Liver (tissue), 9 donors: ENCODE measurements around the gene PSMB8. TPM values are rescaled to one million over a fixed set of nuclear protein-coding genes. Genes with fewer than 3 reads are reported as not detected.

Source experiments
- DNase-seq: peaks from one replicate; pipeline ENCODE4 v3.0.0-alpha.2; 2017; ENCODE audit warnings: low spot score
- H3K27ac ChIP-seq, 2 donors: one replicate each; pipeline ENCODE4 v1.7.0; 2013; ENCODE audit warnings: inconsistent platforms in 2 of 2, low read length in 2 of 2, control low read depth in 1 of 2, low read depth in 1 of 2, mild to moderate bottlenecking in 1 of 2
- H3K27me3 ChIP-seq, 4 donors: one replicate each; pipeline versions ENCODE4 v1.6.1 to v1.7.0; 2013; ENCODE audit warnings: low read length in 3 of 4, inconsistent platforms in 1 of 4, mild to moderate bottlenecking in 1 of 4, moderate library complexity in 1 of 4; ENCODE audit not compliant: control insufficient read depth in 4 of 4, insufficient read depth in 4 of 4
- H3K36me3 ChIP-seq, 4 donors: one replicate each; pipeline versions ENCODE4 v1.6.1 to v1.7.0; 2013; ENCODE audit warnings: low read length in 3 of 4, mild to moderate bottlenecking in 3 of 4, low read depth in 1 of 4, moderate library complexity in 1 of 4; ENCODE audit not compliant: control insufficient read depth in 4 of 4, insufficient read depth in 3 of 4
- H3K4me1 ChIP-seq, 4 donors: one replicate each; pipeline versions ENCODE4 v1.6.1 to v1.7.0; 2013; ENCODE audit warnings: low read length in 3 of 4, mild to moderate bottlenecking in 3 of 4, moderate library complexity in 1 of 4; ENCODE audit not compliant: control insufficient read depth in 4 of 4, insufficient read depth in 4 of 4
- H3K4me3 ChIP-seq, 3 donors: one replicate each; pipeline versions ENCODE4 v1.6.1 to v1.7.0; 2013; ENCODE audit warnings: low read length in 3 of 3, control low read depth in 1 of 3, low read depth in 1 of 3, mild to moderate bottlenecking in 1 of 3
- H3K9ac ChIP-seq, 2 donors: one replicate each; pipeline ENCODE4 v1.7.0; 2013; ENCODE audit warnings: low read length in 2 of 2, mild to moderate bottlenecking in 2 of 2, moderate library complexity in 2 of 2, control low read depth in 1 of 2, low read depth in 1 of 2
- H3K9me3 ChIP-seq, 4 donors: one replicate each; pipeline versions ENCODE4 v1.6.1 to v1.7.0; 2013; ENCODE audit warnings: low read length in 3 of 4; ENCODE audit not compliant: control insufficient read depth in 4 of 4
- CTCF ChIP-seq: fragments of 150-350 bp; IDR thresholded peaks from 2 replicates; pipeline ENCODE4 v1.5.1; 2017; ENCODE audit warnings: improper control_type of control experiment, low read depth, low read length; ENCODE audit not compliant: missing input control
- EGR1 ChIP-seq, 2 donors: IDR thresholded peaks; 2 replicates each; pipeline ENCODE4 v1.6.1; 2016 to 2018; ENCODE audit warnings: antibody characterized with exemption in 2 of 2, low read depth in 2 of 2
- FOXA1 ChIP-seq: IDR thresholded peaks from 2 replicates; pipeline ENCODE4 v1.6.1; 2016; ENCODE audit warnings: antibody characterized with exemption
- FOXA2 ChIP-seq: IDR thresholded peaks from 2 replicates; pipeline ENCODE4 v1.6.1; 2016; ENCODE audit warnings: antibody characterized with exemption
- GABPA ChIP-seq, 2 donors: IDR thresholded peaks in 1 of 2; conservative IDR thresholded peaks in 1 of 2; 2 replicates each; pipeline ENCODE4 v1.6.1; 2016; ENCODE audit warnings: antibody characterized with exemption in 2 of 2, mild to moderate bottlenecking in 1 of 2, moderate library complexity in 1 of 2
- HNF4A ChIP-seq, 2 donors: conservative IDR thresholded peaks; 2 replicates each; pipeline ENCODE4 v1.6.1; 2016; ENCODE audit warnings: antibody characterized with exemption in 2 of 2, mild to moderate bottlenecking in 2 of 2
- HNF4G ChIP-seq: IDR thresholded peaks from 2 replicates; pipeline ENCODE4 v1.6.1; 2016; ENCODE audit warnings: antibody characterized with exemption
- JUND ChIP-seq, 2 donors: IDR thresholded peaks; 2 replicates each; pipeline ENCODE4 v1.6.1; 2016; ENCODE audit warnings: antibody characterized with exemption in 2 of 2
- NR2F2 ChIP-seq: IDR thresholded peaks from 2 replicates; pipeline ENCODE4 v1.6.1; 2016; ENCODE audit warnings: antibody characterized with exemption
- RAD21 ChIP-seq, 2 donors: IDR thresholded peaks; 2 replicates each; pipeline ENCODE4 v1.6.1; 2016; ENCODE audit warnings: antibody characterized with exemption in 2 of 2, mild to moderate bottlenecking in 2 of 2
- RXRA ChIP-seq, 2 donors: IDR thresholded peaks; 2 replicates each; pipeline ENCODE4 v1.6.1; 2017 to 2018; ENCODE audit warnings: antibody characterized with exemption in 2 of 2, mild to moderate bottlenecking in 1 of 2
- SP1 ChIP-seq: IDR thresholded peaks from 2 replicates; pipeline ENCODE4 v1.6.1; 2018; ENCODE audit warnings: antibody characterized with exemption, mild to moderate bottlenecking
- TAF1 ChIP-seq: conservative IDR thresholded peaks from 2 replicates; pipeline ENCODE4 v1.6.1; 2016; ENCODE audit warnings: antibody characterized with exemption, mild to moderate bottlenecking
- YY1 ChIP-seq: IDR thresholded peaks from 2 replicates; pipeline ENCODE4 v1.6.1; 2016; ENCODE audit warnings: antibody characterized with exemption, mild to moderate bottlenecking
- WGBS: extraction: QIAGEN DNeasy Blood & Tissue Kit; methylation state at CpG from one replicate; pipeline ENCODE4 v1.1.7; 2013; 5-methylcytosine and 5-hydroxymethylcytosine counted together
- polyA plus RNA-seq, 2 donors: library from polyadenylated mRNA; stranded (reverse) in 1 of 2; unstranded in 1 of 2; fragments of 200-250 nt in 1 of 2; fragments of >200 nt in 1 of 2; fragmentation: Nextera tagmentation in 1 of 2; extraction: Ambion mirVana in 1 of 2; gene quantifications; one replicate each; pipeline versions ENCODE4 v1.2.1 to v1.2.3, GENCODE V29; 2013 to 2015
- total RNA-seq, 2 donors: library from RNA; depleted of rRNA; stranded (reverse); fragments of >200 nt; gene quantifications; one replicate each; pipeline ENCODE4 v1.2.3, GENCODE V29; 2014
- TF ChIP-seq, protein P1 (sequence below): IDR thresholded peaks from 2 replicates; pipeline ENCODE4 v1.6.1; 2016; ENCODE audit warnings: antibody characterized with exemption, mild to moderate bottlenecking
- TF ChIP-seq, protein P2 (sequence below): IDR thresholded peaks from 2 replicates; pipeline ENCODE4 v1.6.1; 2016; ENCODE audit warnings: antibody characterized with exemption
- TF ChIP-seq, protein P3 (sequence below): IDR thresholded peaks from 2 replicates; pipeline ENCODE4 v1.6.1; 2016; ENCODE audit warnings: antibody characterized with exemption
- TF ChIP-seq, protein P4 (sequence below): IDR thresholded peaks from 2 replicates; pipeline ENCODE4 v1.6.1; 2016; ENCODE audit warnings: antibody characterized with exemption
- donor health status: healthy.
- donor health status: healthy.
- donor health status: healthy.
- donor health status: healthy.
- donor health status: healthy.

The PSMB8 gene
- total and polyA plus RNA-seq, 4 donors: 19.9 to 75.1 (median 44.0) TPM

DNA sequence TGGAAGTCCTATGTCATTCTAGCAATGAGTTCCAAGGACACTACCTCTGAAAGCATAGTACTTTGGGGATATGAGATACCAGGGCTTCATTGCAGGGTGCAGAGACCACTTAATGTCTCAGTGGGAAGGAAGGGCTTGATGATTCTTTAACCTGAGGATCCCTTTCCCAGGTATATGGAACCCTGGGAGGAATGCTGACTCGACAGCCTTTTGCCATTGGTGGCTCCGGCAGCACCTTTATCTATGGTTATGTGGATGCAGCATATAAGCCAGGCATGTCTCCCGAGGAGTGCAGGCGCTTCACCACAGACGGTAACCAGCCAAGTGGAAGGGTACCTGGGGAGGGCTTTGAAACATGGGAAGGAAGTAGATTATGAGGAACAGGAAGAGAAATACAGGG lies 14.3 kb upstream of the PSMB8 start:
- H3K27me3 ChIP-seq: no peaks in the 10 kb centered on the region
- WGBS: 91% methylated on average over 5 of the region's 5 CpGs
- H3K4me3 ChIP-seq: no peak overlapping the region
- no peaks in the 10 kb centered on the region for H3K9me3 ChIP-seq
- H3K9ac ChIP-seq: no peak overlapping the region
- DNase-seq: no peak
- peaks cover 4 to 7% (median 6%) of the 10 kb centered on the region in 4 donors for H3K4me1 ChIP-seq
- TF ChIP-seq FOXA2 (no peak), RXRA (IDR thresholded peaks at IDR 0.05) (no peak)
- TF ChIP-seq, protein P1, sequence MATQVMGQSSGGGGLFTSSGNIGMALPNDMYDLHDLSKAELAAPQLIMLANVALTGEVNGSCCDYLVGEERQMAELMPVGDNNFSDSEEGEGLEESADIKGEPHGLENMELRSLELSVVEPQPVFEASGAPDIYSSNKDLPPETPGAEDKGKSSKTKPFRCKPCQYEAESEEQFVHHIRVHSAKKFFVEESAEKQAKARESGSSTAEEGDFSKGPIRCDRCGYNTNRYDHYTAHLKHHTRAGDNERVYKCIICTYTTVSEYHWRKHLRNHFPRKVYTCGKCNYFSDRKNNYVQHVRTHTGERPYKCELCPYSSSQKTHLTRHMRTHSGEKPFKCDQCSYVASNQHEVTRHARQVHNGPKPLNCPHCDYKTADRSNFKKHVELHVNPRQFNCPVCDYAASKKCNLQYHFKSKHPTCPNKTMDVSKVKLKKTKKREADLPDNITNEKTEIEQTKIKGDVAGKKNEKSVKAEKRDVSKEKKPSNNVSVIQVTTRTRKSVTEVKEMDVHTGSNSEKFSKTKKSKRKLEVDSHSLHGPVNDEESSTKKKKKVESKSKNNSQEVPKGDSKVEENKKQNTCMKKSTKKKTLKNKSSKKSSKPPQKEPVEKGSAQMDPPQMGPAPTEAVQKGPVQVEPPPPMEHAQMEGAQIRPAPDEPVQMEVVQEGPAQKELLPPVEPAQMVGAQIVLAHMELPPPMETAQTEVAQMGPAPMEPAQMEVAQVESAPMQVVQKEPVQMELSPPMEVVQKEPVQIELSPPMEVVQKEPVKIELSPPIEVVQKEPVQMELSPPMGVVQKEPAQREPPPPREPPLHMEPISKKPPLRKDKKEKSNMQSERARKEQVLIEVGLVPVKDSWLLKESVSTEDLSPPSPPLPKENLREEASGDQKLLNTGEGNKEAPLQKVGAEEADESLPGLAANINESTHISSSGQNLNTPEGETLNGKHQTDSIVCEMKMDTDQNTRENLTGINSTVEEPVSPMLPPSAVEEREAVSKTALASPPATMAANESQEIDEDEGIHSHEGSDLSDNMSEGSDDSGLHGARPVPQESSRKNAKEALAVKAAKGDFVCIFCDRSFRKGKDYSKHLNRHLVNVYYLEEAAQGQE: no peak
- TF ChIP-seq, protein P2, sequence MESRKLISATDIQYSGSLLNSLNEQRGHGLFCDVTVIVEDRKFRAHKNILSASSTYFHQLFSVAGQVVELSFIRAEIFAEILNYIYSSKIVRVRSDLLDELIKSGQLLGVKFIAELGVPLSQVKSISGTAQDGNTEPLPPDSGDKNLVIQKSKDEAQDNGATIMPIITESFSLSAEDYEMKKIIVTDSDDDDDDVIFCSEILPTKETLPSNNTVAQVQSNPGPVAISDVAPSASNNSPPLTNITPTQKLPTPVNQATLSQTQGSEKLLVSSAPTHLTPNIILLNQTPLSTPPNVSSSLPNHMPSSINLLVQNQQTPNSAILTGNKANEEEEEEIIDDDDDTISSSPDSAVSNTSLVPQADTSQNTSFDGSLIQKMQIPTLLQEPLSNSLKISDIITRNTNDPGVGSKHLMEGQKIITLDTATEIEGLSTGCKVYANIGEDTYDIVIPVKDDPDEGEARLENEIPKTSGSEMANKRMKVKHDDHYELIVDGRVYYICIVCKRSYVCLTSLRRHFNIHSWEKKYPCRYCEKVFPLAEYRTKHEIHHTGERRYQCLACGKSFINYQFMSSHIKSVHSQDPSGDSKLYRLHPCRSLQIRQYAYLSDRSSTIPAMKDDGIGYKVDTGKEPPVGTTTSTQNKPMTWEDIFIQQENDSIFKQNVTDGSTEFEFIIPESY: no peak
- H3K36me3 ChIP-seq: peaks cover 2 to 24% (median 21%) of the 10 kb centered on the region in 4 donors
- no peak overlapping the region for H3K27ac ChIP-seq

DNA sequence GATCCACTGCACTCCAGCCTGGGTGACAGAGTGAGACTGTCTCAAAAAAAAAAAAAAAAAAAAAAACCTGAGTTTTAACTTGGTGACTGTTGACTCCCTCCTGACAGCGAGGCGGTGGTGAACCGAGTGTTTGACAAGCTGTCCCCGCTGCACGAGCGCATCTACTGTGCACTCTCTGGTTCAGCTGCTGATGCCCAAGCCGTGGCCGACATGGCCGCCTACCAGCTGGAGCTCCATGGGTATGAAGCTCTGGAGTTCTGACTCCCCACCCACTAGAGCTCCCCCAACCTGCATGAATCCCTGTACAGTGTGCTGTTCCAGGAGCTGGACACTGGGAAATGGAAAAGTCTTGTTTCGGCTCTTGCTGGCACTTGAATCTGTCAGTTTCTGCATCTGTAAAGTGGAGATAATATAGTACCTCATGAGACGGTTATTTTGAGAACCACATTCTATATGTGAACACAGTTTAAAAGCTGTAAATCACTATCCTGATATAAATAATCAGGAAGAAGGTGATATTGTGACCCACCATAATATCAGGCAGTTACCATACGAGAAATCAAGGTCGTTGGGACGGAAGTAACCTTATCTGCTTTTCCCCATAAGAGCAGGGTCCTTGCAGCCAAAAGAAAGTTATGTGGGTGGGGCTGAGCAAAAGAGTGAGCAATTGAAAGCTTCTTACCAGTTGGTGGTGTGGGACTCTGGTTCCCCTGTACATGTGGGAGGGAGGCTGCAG lies 13.5 kb upstream of the PSMB8 start:
- no peak for DNase-seq
- Histone ChIP-seq H3K4me1 (peaks cover 4 to 14% (median 7%) of the 10 kb centered on the region in 4 donors), H3K27me3 (no peaks in the 10 kb centered on the region), H3K4me3 (no peak overlapping the region), H3K36me3 (peaks cover 2 to 24% (median 21%) of the 10 kb centered on the region in 4 donors), H3K9ac (no peak overlapping the region), H3K27ac (no peak overlapping the region), H3K9me3 (no peaks in the 10 kb centered on the region)
- 91% methylated on average over 14 of the region's 14 CpGs for WGBS
- TF ChIP-seq RXRA (IDR thresholded peaks at IDR 0.05) (no peak), TAF1 (no peak), GABPA (IDR thresholded peaks at IDR 0.05 in 1 of 2, conservative IDR thresholded peaks at IDR 0.05 in 1 of 2) (no peak), CTCF (no peak), HNF4A (conservative IDR thresholded peaks at IDR 0.05) (no peak), NR2F2 (no peak), FOXA2 (no peak), YY1 (no peak), FOXA1 (no peak), RAD21 (IDR thresholded peaks at IDR 0.05) (no peak), EGR1 (IDR thresholded peaks at IDR 0.05; ENCODE audit: low read depth in 2 of 2) (no peak), JUND (IDR thresholded peaks at IDR 0.05) (no peak), HNF4G (no peak), SP1 (no peak)
- TF ChIP-seq, protein P3, sequence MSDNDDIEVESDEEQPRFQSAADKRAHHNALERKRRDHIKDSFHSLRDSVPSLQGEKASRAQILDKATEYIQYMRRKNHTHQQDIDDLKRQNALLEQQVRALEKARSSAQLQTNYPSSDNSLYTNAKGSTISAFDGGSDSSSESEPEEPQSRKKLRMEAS: no peak
- TF ChIP-seq, protein P1: no peak
- TF ChIP-seq, protein P4, sequence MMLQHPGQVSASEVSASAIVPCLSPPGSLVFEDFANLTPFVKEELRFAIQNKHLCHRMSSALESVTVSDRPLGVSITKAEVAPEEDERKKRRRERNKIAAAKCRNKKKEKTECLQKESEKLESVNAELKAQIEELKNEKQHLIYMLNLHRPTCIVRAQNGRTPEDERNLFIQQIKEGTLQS: no peak
- TF ChIP-seq, protein P2: no peak
